NCI-H345 treated with DMSO at 0.1 percent for 48 hours (cell line): ENCODE results near the gene SLC66A3.

ENCODE experiments used
- DNase-seq: peaks from one replicate; lab custom pipeline; 2025; ENCODE audit not compliant: unreplicated experiment; lab: John Stamatoyannopoulos, UW

Gene SLC66A3

GRCh38 chr2:11213090-11213638 lies 57.9 kb downstream of the SLC66A3 start:
- no peak for DNase-seq

DNA sequence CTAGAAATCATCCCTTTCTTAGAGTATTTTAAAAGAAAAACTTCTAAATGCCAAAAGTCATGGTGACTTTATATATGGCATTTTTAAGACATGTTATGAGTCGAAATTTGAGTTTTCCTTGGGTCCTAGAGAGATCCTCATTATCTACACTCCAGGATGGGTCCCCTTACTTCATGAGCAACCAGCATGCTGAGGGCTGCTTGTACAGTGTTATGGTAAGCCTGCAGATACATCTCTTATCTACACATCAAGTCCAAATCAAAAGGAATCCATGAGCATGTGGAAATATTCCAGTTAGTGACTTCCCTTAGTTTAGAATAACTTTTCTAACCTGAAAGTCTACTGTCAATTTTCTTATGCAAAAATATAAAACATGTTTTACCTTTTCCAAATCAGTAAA lies 58.7 kb downstream of the SLC66A3 start:
- no peak for DNase-seq

DNA sequence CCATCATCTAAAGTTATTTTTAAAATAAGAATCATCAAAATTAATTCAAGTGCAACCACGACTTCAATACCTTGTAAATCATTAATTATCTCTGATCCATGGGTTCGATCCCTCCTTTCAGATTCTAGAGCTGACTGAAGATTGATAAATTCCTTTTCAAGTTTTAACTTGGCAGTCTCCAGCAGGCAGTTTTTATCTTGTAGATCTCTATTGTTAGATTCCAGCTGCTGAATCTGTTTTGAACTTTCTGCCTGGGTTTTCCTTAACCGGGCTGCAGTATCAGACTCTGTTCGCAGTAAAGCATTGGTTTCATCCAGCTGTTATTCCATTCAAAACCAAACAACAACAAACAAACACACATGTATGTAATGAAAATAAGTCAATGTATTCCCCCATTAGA lies 59.5 kb downstream of the SLC66A3 start:
- DNase-seq, result no peak

DNA sequence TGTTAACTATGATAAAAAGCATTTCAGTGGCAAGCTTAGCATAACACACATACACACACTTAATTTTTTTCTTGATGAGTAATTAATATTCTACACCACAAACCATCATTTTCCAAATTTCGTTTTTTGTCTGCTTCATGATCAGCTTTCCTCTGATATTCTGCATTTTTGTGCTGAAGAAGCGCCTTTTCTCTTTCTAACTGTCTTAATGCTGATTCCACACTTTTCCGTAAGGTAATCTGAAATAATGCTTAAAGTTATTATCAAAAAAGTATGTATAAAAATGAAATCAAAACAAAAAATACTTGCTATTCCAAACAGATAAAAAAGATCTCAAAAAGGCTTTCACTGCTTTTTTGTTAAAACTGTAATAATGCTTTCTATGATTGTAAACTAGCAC lies 60.1 kb downstream of the SLC66A3 start:
- DNase-seq, result no peak

DNA sequence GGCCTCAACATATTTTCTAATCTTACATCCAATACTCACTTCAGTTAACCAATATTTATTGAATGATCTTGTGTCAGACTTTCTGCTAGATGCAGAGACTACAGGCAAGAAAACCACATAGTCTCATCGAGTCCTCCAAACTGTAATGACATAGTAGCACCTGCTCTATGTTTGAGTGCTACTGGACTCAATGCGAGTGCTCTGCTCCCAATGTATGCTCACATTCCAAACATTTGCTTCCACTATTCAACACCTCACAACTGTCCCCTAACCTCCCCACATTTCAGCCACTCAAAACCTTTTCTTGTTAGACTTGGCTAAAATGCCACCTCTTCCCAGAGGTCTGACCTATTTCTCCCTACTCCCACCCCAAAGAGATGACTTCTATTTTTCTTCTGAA lies 65.2 kb downstream of the SLC66A3 start:
- no peak for DNase-seq

DNA sequence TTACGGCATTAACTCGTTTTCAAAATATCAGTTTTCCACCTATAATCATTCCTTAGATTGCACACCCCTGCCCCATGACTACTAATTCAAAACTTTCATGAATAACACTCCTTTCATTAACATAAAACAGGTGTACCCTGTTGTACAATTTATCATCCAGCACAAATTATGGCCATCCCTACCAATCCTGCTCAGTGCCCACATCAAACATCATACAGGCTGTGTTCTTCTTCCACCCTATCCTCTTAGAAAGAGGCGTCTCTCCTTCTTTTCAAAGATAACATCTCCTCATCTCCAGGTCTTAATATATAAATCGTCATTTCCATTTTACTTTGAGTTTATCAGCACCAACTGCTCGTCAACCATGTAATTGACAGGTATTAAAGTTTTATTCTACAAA lies 67.6 kb downstream of the SLC66A3 start:
- no peak for DNase-seq

GRCh38 chr2:11224887-11225286 lies 69.6 kb downstream of the SLC66A3 start:
- no peak for DNase-seq

GRCh38 chr2:11227595-11227994 lies 72.3 kb downstream of the SLC66A3 start:
- DNase-seq, result no peak
